Retina (tissue), 1 donor: ENCODE measurements around the gene ZNF239.
"Not testable (repeated sequence)": the region's sequence is repeated elsewhere in the genome, so short reads cannot be mapped to it uniquely, and the experiment has no call there.

Source experiments
- DNase-seq: peaks from one replicate; pipeline ENCODE4 v3.0.0-alpha.2; 2016

Gene ZNF239

DNA sequence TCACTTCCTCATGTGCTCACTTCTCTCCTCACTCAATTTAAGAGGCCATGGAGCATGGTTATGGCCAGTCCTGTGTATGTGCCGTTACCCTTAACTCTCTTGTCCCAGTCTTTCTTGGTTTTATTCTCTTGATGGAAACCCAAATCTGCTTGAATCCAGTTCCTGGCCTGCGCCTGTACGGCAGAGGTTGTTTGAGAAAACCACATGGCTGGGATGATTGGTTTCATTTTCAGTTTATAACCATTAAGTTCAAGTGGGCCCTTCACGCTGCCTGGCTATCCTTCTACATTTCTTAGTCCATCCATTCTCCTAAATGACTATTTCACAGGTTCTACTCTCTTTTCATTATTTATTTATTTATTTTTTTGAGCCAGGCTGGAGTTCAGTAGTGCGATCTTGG, 1.6 kb upstream of the ZNF239 start:
- DNase-seq: no peak

DNA sequence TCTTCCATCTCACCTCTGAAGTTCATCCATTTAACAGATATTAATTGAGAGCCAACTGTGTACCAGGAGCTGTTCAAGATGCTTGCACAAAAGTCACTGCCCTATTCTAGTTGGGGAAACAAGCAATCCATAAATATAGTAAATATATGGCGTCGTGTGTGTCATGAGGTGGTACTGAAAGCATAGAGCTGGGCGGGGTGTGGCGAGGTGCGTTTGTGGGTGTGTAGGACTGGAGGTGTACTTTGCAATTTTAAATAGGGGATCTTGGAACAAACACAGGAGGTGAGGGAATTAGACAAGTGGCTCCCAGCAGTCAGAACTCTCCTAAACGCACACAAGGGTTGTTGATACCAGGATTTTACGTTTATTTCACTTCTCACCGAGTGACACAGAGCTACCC, 490 bp upstream of the ZNF239 start:
- DNase-seq: no peak

DNA sequence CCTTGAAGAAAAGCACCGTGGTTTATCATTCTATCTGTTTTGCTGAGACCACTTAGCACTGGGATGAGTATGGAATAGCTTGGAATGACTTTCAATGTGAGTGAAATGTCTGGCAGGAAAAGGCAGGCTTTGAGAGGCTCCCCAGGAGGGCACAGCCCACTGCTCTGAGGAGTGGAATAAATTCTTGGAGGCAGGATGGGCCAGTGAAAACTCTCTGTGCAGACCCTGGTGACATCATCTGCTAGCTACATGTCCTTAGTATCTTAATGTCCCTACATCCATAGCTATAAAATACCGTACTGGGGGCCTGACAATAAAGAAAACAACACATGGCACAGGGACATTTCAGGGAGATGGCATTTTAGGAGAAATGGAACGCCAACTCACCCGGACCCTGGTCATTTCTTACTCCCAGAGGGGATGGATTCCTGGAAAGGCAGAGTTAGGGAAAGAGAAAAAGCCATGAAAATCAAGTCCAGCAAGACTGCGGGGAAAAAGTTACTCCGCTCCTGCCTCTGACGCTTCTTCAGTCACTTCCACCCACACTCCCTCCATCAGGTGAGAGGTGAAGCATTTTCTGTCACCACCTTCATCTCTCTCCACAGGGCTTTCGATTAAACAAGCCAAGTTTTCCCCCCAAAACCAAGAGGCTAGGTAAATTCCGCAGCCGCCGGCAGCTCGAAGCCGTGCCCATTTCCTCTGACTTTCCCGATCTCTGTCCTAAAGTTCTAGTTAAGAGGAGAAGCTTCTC, 991 bp downstream of the ZNF239 start:
- DNase-seq: peak; percentile 25

DNA sequence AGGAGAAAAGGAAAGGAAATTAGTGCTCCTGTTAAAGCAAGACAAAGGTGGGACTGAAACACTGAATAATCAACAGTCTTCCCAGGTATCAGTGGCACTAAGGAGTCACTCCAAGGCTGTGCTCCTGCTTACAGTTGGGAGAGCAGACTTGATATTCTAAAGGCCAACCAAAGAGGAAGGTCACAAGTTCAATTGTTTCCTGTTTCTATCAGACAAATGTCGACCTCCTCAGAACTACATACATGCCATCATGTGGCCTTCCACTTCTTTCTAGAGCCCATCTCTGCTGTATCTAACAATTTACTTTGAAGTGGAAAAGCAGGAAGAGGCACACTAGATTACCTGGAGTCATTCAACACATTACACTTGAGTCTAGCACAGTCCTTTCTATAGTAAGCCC, 3.4 kb downstream of the ZNF239 start:
- no peak for DNase-seq

DNA sequence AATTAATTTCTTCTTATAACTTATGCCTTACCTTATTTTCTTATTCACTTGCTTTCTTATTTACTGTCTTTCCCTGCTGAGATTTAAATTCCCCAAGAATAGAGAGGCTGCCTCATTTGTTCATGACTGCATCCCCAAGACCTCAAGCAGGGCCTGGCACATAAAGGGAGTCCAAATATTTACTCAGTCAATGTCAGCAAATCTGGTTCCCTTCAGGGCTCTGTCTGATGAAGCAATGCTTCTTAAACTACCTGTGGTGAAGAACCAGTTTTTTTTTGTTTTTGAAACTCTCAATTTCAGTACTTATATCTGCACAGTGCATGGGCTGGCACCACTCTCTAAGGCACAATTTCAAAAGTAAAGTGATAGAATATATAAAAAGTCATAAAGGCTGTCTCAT, 4.7 kb downstream of the ZNF239 start:
- DNase-seq: no peak

DNA sequence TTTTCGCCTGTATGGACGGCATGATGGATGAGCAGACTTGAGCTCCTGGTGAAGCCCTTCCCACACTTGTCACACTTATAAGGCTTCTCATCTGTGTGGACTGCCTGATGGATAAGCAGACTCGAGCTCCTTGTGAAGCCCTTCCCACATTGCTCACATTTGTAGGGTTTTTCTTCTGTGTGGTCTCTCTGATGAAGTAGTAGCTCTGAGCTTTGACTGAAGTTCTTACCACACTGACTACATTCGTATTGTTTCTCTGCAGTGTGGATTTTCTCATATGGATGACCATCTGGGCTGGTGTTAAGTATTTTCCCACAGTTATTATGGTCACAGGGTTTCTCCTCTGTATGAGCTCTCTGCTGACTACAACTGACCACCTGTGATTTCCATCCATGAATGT, 17.2 kb downstream of the ZNF239 start:
- no peak for DNase-seq

DNA sequence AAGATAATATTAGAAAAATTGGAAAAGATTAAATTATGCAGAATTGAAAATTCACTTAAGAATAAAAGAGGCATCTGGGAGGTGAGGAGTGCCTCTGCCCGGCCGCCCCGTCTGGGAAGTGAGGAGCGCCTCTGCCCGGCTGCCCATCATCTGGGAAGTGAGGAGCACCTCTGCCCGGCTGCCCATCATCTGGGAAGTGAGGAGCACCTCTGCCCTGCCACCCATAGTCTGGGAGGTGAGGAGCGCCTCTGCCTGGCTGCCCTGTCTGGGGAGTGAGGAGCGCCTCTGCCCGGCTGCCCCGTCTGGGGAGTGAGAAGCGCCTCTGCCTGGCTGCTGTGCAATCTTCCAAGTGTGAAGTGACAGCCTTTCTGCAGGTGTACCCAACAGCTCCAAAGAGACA, 30.7 kb downstream of the ZNF239 start:
- not testable (repeated sequence) for DNase-seq

DNA sequence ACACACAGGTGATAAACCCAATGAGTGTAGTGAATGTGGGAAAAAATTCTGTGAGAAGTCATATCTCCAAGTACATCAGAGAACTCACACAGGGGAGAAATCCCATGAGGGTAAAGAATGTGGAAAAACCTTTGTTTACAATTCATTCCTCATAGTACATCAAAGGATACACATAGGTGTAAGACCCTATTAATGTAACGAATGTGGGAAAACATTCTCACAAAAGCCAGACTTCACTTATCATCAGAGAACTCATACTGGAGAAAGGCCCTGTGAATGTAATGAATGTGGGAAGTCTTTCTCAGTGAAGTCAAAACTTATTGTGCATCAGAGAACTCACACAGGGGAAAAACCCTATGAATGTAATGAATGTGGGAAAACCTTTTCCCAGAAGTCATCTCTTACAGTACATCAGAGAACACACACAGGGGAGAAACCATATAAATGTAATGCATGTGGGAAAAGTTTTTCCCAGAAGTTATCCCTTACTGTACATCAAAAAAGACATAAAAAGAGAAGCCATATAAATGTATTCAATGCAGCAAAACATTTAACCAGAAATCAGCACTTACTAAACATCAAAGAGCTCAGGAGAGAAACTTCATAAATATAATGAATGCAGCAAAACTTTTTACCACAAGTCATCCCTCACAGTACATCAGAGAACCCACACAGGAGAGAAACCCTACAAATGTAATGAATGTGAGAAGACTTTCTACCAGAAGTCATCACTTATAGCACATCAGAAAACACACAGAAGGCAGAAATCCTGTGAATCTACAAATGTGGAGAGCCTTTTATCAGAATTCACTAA, 49.8 kb downstream of the ZNF239 start:
- DNase-seq: no peak
